GM23338 (cell line): Measurements from ENCODE around the gene ULK3. TPM values are rescaled to one million over a fixed set of nuclear protein-coding genes. Genes with fewer than 3 reads are reported as not detected.

Source experiments
- ATAC-seq: fragments of 200-7000 bp; cut with Tn5 transposase; 3 replicates; pipeline ENCODE4 v1.9.1; 2020
- DNase-seq: peaks from one replicate; pipeline ENCODE4 v3.0.0-alpha.2; 2015; ENCODE audit warnings: low spot score
- H2AFZ ChIP-seq: fragments of 200-600 bp; sonication (generic); 2 replicates; pipeline ENCODE4 v1.8.0; 2016; ENCODE audit warnings: antibody characterized with exemption, mild to moderate bottlenecking, moderate library complexity
- H3F3A ChIP-seq: fragments of 200-600 bp; sonication (generic); replicated peaks from 2 replicates; pipeline ENCODE4 v1.8.0; 2017; ENCODE audit warnings: antibody characterized with exemption, mixed run types, low read depth
- H3K27ac ChIP-seq: fragments of 200-600 bp; sonication (generic); 2 replicates; pipeline ENCODE4 v1.6.1; 2016; ENCODE audit warnings: low read depth
- H3K27me3 ChIP-seq: fragments of 200-600 bp; sonication (generic); 2 replicates; pipeline ENCODE4 v1.8.0; 2016; ENCODE audit warnings: mild to moderate bottlenecking, mixed run types, moderate library complexity; ENCODE audit not compliant: insufficient read depth
- H3K36me3 ChIP-seq: fragments of 200-600 bp; sonication (generic); 2 replicates; pipeline ENCODE4 v1.8.0; 2016; ENCODE audit warnings: mild to moderate bottlenecking; ENCODE audit not compliant: insufficient read depth
- H3K4me1 ChIP-seq: fragments of 200-600 bp; sonication (generic); 2 replicates; pipeline ENCODE4 v1.8.0; 2016; ENCODE audit warnings: mild to moderate bottlenecking, moderate library complexity; ENCODE audit not compliant: insufficient read depth
- H3K4me2 ChIP-seq: fragments of 200-600 bp; sonication (generic); 2 replicates; pipeline ENCODE4 v1.7.1; 2017; ENCODE audit warnings: mixed run types
- H3K4me3 ChIP-seq: fragments of 200-600 bp; sonication (generic); 2 replicates; pipeline ENCODE4 v1.6.1; 2016; ENCODE audit warnings: mixed run types
- H3K79me2 ChIP-seq: fragments of 200-600 bp; sonication (generic); replicated peaks from 2 replicates; pipeline ENCODE4 v1.8.0; 2017; ENCODE audit warnings: mild to moderate bottlenecking; ENCODE audit not compliant: insufficient read depth
- H3K9me2 ChIP-seq: fragments of 200-600 bp; sonication (generic); 2 replicates; pipeline ENCODE4 v1.8.0; 2017; ENCODE audit not compliant: insufficient read depth
- H4K20me1 ChIP-seq: fragments of 200-600 bp; sonication (generic); replicated peaks from 2 replicates; pipeline ENCODE4 v1.8.0; 2017; ENCODE audit warnings: mild to moderate bottlenecking; ENCODE audit not compliant: insufficient read depth
- H3K27ac Mint-ChIP-seq: 2 replicates; pipeline ENCODE4 v1.8.0; 2020; ENCODE audit warnings: inconsistent platforms, mild to moderate bottlenecking, moderate library complexity, mixed read lengths
- H3K27me3 Mint-ChIP-seq: 3 replicates; pipeline ENCODE4 v1.8.0; 2022; ENCODE audit warnings: low read depth, mild to moderate bottlenecking, moderate library complexity, mixed read lengths, inconsistent platforms; ENCODE audit not compliant: insufficient read depth, poor library complexity
- H3K36me3 Mint-ChIP-seq: 3 replicates; pipeline ENCODE4 v1.8.0; 2021; ENCODE audit warnings: low read depth, mild to moderate bottlenecking, inconsistent platforms, moderate library complexity, mixed read lengths
- H3K4me1 Mint-ChIP-seq: 3 replicates; pipeline ENCODE4 v1.8.0; 2020; ENCODE audit warnings: mild to moderate bottlenecking, inconsistent platforms, mixed read lengths
- H3K4me3 Mint-ChIP-seq: 3 replicates; pipeline ENCODE4 v1.8.0; 2021; ENCODE audit warnings: moderate library complexity, mild to moderate bottlenecking, inconsistent platforms, mixed read lengths
- H3K9me3 Mint-ChIP-seq: 3 replicates; pipeline ENCODE4 v1.8.0; 2020; ENCODE audit warnings: moderate library complexity, mild to moderate bottlenecking, inconsistent platforms, mixed read lengths
- CREB1 ChIP-seq: fragments of 250-450 bp; sonication (Bioruptor Pico); IDR thresholded peaks from 2 replicates; pipeline ENCODE4 v1.5.0; 2020; ENCODE audit warnings: low read depth, mild to moderate bottlenecking, moderate library complexity
- EZH2phosphoT487 ChIP-seq: fragments of 200-600 bp; sonication (generic); IDR thresholded peaks from one replicate; pipeline ENCODE4 v1.8.1; 2018; ENCODE audit warnings: antibody characterized with exemption; ENCODE audit not compliant: unreplicated experiment
- JUNB ChIP-seq: IDR thresholded peaks from one replicate; pipeline ENCODE4 v1.6.1; 2016; ENCODE audit warnings: antibody characterized with exemption; ENCODE audit not compliant: unreplicated experiment
- POLR2AphosphoS5 ChIP-seq: IDR thresholded peaks from 2 replicates; pipeline ENCODE4 v1.6.1; 2016; ENCODE audit warnings: antibody characterized with exemption, low read depth
- STAT1 ChIP-seq: IDR thresholded peaks from one replicate; pipeline ENCODE4 v1.6.1; 2016; ENCODE audit warnings: antibody characterized with exemption; ENCODE audit not compliant: unreplicated experiment
- ZNF114 ChIP-seq: fragments of 250-450 bp; sonication (Bioruptor Pico); IDR thresholded peaks from 2 replicates; pipeline ENCODE4 v1.5.0; 2020; ENCODE audit warnings: mild to moderate bottlenecking, moderate library complexity
- ZNF331 ChIP-seq: fragments of 250-450 bp; sonication (Bioruptor Pico); IDR thresholded peaks from 2 replicates; pipeline ENCODE4 v1.5.0; 2020; ENCODE audit warnings: low read depth, mild to moderate bottlenecking, moderate library complexity
- polyA plus RNA-seq: library from polyadenylated mRNA; unstranded; fragments of >200 nt; fragmentation: Nextera tagmentation; extraction: Ambion mirVana; gene quantifications from 2 replicates; pipeline ENCODE4 v1.2.1, GENCODE V29; 2016
- total RNA-seq: library from RNA; depleted of rRNA; stranded (reverse); fragments of >200 nt; shearing (Covaris generic); gene quantifications from 2 replicates; pipeline ENCODE4 v1.2.3, GENCODE V29; 2014
- TF ChIP-seq, protein P1 (sequence below): fragments of 250-450 bp; sonication (Bioruptor Pico); IDR thresholded peaks from 2 replicates; pipeline ENCODE4 v1.5.0; 2020; ENCODE audit warnings: mild to moderate bottlenecking, moderate library complexity

Gene ULK3
- total and polyA plus RNA-seq, 2 experiments from 2014 or later: 20.3 to 35.4 TPM

DNA sequence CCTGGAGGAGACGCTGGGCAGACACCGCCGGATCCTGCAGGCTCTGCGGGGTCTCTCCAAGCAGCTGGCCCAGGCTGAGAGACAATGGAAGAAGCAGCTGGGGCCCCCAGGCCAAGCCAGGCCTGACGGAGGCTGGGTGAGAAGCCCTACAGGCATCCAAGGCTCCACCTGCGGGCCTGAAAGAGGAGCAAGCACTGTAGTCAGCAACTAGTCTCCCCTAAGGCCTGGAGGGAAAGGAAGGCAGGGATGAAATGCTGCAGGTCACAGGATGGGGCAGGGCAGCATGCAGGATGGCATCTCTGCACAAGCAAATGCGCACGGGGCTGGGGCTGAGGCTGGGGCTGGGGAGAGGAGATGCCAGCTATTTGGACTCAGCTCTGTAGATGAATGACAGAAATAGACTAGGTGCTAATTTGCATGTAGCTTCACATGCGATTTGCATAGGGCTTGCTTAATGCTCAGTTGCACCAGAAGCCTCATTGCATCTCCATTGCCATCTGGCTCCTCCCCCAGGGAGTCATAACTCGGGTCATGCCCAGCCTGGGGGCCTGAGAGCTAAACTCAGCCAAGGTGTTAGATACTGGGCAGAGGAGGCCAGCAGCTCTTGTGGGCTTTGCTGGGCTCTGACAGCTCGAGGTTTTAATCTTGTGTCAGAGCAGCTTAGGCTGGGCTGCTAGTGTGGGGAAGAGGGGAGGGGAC, 21.7 kb downstream of the ULK3 start (continued):
- TF ChIP-seq, protein P1, sequence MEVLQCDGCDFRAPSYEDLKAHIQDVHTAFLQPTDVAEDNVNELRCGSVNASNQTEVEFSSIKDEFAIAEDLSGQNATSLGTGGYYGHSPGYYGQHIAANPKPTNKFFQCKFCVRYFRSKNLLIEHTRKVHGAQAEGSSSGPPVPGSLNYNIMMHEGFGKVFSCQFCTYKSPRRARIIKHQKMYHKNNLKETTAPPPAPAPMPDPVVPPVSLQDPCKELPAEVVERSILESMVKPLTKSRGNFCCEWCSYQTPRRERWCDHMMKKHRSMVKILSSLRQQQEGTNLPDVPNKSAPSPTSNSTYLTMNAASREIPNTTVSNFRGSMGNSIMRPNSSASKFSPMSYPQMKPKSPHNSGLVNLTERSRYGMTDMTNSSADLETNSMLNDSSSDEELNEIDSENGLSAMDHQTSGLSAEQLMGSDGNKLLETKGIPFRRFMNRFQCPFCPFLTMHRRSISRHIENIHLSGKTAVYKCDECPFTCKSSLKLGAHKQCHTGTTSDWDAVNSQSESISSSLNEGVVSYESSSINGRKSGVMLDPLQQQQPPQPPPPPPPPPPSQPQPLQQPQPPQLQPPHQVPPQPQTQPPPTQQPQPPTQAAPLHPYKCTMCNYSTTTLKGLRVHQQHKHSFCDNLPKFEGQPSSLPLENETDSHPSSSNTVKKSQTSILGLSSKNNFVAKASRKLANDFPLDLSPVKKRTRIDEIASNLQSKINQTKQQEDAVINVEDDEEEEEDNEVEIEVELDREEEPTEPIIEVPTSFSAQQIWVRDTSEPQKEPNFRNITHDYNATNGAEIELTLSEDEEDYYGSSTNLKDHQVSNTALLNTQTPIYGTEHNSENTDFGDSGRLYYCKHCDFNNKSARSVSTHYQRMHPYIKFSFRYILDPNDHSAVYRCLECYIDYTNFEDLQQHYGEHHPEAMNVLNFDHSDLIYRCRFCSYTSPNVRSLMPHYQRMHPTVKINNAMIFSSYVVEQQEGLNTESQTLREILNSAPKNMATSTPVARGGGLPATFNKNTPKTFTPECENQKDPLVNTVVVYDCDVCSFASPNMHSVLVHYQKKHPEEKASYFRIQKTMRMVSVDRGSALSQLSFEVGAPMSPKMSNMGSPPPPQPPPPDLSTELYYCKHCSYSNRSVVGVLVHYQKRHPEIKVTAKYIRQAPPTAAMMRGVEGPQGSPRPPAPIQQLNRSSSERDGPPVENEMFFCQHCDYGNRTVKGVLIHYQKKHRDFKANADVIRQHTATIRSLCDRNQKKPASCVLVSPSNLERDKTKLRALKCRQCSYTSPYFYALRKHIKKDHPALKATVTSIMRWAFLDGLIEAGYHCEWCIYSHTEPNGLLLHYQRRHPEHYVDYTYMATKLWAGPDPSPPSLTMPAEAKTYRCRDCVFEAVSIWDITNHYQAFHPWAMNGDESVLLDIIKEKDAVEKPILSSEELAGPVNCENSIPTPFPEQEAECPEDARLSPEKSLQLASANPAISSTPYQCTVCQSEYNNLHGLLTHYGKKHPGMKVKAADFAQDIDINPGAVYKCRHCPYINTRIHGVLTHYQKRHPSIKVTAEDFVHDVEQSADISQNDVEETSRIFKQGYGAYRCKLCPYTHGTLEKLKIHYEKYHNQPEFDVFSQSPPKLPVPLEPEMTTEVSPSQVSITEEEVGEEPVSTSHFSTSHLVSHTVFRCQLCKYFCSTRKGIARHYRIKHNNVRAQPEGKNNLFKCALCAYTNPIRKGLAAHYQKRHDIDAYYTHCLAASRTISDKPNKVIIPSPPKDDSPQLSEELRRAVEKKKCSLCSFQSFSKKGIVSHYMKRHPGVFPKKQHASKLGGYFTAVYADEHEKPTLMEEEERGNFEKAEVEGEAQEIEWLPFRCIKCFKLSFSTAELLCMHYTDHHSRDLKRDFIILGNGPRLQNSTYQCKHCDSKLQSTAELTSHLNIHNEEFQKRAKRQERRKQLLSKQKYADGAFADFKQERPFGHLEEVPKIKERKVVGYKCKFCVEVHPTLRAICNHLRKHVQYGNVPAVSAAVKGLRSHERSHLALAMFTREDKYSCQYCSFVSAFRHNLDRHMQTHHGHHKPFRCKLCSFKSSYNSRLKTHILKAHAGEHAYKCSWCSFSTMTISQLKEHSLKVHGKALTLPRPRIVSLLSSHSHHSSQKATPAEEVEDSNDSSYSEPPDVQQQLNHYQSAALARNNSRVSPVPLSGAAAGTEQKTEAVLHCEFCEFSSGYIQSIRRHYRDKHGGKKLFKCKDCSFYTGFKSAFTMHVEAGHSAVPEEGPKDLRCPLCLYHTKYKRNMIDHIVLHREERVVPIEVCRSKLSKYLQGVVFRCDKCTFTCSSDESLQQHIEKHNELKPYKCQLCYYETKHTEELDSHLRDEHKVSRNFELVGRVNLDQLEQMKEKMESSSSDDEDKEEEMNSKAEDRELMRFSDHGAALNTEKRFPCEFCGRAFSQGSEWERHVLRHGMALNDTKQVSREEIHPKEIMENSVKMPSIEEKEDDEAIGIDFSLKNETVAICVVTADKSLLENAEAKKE (CRISPR knock-in tag): no peak
- TF ChIP-seq ZNF114: no peak

DNA sequence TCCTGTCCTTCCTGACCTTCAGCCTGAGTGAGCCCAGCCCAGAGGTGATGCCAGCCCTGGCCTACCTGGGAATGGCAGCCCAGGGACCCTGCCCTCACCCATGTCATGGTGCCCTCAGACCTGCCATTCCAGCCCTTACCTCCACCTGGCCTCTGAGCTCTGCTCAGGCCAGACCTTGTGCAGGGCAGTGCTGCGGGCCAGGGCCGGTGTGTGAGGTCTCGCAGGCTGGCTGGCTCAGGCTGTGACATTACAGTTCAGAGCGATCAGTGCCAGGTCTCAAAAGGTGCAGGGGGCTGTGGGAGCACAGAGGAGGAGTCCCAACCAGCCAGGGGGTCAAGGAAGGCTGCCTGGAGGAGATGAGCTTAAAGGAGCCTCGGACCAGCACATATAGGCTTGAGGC, 22.9 kb downstream of the ULK3 start:
- Mint-ChIP-seq H3K36me3 (no peaks in the 10 kb centered on the region), H3K4me3 (no peak overlapping the region), H3K9me3 (no peaks in the 10 kb centered on the region), H3K27ac (no peak overlapping the region), H3K4me1 (peaks cover 24% of the 10 kb centered on the region), H3K27me3 (peaks cover 21% of the 10 kb centered on the region)
- Histone ChIP-seq H3K27me3 (peaks cover 6% of the 10 kb centered on the region), H3K36me3 (no peaks in the 10 kb centered on the region), H3K27ac (no peak overlapping the region), H3F3A (peaks cover 3% of the 10 kb centered on the region; the same call in 1 of the 2 replicates), H3K4me1 (0 out of 2 replicates have a peak, but pooled peaks cover 7% of the 10 kb centered on the region), H2AFZ (no peak overlapping the region), H3K9me2 (no peaks in the 10 kb centered on the region), H3K4me3 (no peak overlapping the region), H3K4me2 (no peak overlapping the region), H3K79me2 (no peaks in the 10 kb centered on the region), H4K20me1 (no peaks in the 10 kb centered on the region)
- TF ChIP-seq, protein P1 (CRISPR knock-in tag): no peak
- TF ChIP-seq CREB1 (CRISPR knock-in tag) (no peak), ZNF114 (no peak), JUNB (no peak), POLR2AphosphoS5 (no peak), STAT1 (no peak), ZNF331 (CRISPR knock-in tag) (no peak), EZH2phosphoT487 (no peak)
- DNase-seq (no peak), ATAC-seq (no peak)
